Measurements from ENCODE around the gene MCCC2.
"Not testable (repeated sequence)": the region's sequence is repeated elsewhere in the genome, so short reads cannot be mapped to it uniquely, and the experiment has no call there.

DNA sequence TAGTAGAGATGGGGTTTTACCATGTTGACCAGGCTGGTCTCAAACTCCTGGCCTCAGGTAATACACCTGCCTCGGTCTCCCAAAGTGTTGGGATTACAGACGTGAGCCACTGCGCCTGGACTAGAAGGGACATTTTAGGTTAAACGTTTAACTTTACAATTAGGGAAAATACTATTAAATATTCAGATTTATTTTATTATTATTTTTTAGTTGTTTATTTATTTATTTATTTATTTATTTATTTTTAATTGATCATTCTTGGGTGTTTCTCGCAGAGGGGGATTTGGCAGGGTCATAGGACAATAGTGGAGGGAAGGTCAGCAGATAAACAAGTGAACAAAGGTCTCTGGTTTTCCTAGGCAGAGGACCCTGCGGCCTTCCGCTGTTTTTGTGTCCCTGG is 36.3 kb upstream of the MCCC2 start:
- TF ChIP-seq, protein P1, sequence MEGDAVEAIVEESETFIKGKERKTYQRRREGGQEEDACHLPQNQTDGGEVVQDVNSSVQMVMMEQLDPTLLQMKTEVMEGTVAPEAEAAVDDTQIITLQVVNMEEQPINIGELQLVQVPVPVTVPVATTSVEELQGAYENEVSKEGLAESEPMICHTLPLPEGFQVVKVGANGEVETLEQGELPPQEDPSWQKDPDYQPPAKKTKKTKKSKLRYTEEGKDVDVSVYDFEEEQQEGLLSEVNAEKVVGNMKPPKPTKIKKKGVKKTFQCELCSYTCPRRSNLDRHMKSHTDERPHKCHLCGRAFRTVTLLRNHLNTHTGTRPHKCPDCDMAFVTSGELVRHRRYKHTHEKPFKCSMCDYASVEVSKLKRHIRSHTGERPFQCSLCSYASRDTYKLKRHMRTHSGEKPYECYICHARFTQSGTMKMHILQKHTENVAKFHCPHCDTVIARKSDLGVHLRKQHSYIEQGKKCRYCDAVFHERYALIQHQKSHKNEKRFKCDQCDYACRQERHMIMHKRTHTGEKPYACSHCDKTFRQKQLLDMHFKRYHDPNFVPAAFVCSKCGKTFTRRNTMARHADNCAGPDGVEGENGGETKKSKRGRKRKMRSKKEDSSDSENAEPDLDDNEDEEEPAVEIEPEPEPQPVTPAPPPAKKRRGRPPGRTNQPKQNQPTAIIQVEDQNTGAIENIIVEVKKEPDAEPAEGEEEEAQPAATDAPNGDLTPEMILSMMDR (IDR thresholded peaks at IDR 0.05) = not testable (repeated sequence)
- not testable (repeated sequence) for TF ChIP-seq POLR2AphosphoS5, EP300, POLR2A (IDR thresholded peaks at IDR 0.05)
